Stimulated activated CD8-positive, alpha-beta memory T cell treated with anti-CD3 and anti-CD28 coated beads, Interleukin-7, amount 100 ng/mL, for 4 hours (primary cell): Measurements from ENCODE around the gene RUSC2.
"Not testable (repeated sequence)": the region's sequence is repeated elsewhere in the genome, so short reads cannot be mapped to it uniquely, and the experiment has no call there.

Experiments
- DNase-seq, 2 donors: peaks; one replicate each; pipeline ENCODE4 v3.0.0-alpha.2; 2020; ENCODE audit warnings: low read depth in 2 of 2

The RUSC2 gene

GRCh38 chr9:35490910-35491465 is 1.1 kb downstream of the RUSC2 start:
- DNase-seq: no peak

GRCh38 chr9:35493119-35493518 is 3.2 kb downstream of the RUSC2 start:
- DNase-seq: not testable (repeated sequence)

DNA sequence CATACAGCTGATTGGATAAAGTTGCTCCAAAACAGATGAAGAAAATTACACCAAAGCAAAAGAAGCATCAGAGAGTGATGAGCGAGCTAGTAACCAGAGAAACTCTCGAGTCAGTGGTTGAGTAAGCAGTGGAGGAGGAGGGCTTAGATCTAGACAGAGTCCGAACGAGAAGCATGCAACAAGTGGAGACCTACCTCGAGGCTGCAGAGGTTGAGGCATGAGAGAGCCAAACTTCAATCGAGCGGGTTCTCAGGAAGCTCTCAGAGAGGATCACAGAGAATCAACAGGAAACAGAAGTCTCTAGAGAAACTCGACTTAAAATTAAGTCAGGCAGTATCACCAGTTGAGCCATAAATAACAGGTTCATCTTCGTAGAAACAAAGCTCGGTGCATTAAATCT is 6.1 kb downstream of the RUSC2 start:
- no peak for DNase-seq

- not testable (repeated sequence) for DNase-seq
Measured at GRCh38 chr9:35498245-35498644, 8.3 kb downstream of the RUSC2 start.

- DNase-seq: no peak
Measured at GRCh38 chr9:35499029-35499700, 9.3 kb downstream of the RUSC2 start.

DNA sequence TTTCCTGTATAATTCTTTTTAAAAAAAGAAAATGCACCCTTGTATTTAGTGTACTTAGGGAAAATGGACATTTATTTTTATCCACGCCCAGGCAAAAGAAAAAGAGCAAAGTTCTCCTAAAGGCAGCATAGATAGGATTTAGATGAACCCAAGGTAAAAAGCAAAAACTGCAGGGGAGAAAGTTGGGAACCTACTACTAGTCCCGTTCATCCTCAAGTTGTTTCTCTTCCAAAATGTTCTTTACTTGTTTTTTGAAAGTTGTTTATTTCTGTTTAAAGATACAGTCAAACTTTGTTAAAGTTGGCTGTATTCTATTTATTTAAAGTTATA is 9.8 kb downstream of the RUSC2 start:
- no peak for DNase-seq

GRCh38 chr9:35500130-35500748 is 10.3 kb downstream of the RUSC2 start:
- DNase-seq: no peak

DNA sequence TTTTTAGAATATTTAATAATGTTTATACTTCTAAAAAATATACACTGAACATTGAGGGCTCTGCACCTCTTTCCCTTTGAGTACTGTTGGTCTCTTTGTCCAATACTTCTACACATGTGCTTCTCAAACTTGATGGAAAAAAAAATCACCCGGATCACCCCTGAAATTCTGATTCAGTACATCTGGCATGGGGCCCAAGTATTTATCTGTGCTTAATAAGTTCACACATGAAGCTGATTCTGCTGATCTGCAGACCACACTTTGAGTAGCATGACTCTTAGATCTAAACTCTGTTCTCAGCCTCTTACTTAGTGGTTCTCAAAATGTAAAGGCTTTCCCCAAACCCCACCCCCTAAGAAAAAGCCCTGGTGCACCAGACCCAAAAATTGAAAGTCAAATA is 12.0 kb downstream of the RUSC2 start:
- DNase-seq: no peak

- no peak for DNase-seq
Measured at GRCh38 chr9:35506359-35506758, 16.4 kb downstream of the RUSC2 start.

- DNase-seq: no peak
Measured at GRCh38 chr9:35508069-35508468, 18.2 kb downstream of the RUSC2 start.

DNA sequence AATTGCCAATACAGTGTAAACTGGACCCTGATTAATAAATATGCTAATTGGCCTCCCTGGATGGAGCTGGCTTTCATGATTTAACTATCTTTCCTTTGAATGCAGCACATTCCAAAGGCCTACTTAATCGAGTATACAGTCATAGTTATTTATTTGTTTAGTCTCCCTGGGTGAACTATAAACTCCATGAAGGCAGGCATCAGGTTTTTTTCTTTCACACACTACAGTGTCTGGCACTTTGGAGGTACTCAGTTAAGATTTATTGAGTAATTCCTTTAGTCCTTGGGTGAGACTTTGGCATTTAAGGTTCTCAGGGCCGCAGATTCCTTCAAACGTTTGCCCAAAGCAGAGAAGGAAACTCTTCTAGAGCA is 20.5 kb downstream of the RUSC2 start:
- DNase-seq: no peak

GRCh38 chr9:35510754-35511428 is 21.0 kb downstream of the RUSC2 start:
- DNase-seq: no peak

- no peak for DNase-seq
Measured at GRCh38 chr9:35511453-35511852, 21.5 kb downstream of the RUSC2 start.

- no peak for DNase-seq
Measured at GRCh38 chr9:35515766-35516165, 25.9 kb downstream of the RUSC2 start.

DNA sequence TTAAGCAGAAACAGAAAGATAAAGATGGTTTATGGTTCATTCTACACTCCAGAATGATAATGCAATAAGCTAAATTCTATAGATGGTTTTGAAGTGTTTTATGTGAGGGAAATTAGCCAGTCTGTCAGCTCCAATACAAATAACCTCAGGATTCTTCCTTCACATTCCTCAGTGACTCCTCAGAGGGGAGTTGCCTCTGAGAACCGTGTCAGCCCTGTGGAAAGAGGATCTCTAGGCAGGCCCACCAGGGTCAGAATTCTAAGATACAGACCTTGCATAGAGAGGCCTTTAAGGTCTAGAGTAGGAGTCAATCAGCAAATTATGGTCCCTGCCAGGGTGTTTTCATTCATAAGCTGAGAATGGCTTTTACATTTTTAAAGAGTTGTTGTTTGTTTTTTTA is 26.6 kb downstream of the RUSC2 start:
- no peak for DNase-seq

DNA sequence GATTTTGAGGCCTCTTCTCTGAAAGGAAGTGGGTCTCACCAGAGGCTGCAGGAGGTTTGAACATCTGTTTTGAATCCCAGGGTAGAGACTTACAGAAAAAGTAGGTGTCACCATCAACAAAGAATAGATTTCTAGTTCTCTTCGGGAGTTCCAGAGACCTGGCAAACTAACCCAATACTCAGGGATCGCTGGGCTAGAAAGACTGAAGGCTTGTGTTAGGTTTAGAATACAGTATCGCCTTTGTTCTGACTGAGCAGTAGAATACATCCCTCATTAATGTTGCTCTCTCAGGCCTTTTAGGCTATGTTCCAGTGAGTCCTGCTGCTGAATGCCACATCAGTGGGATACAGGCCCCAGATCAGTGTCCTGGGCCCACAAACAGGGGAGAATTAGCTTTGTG is 27.2 kb downstream of the RUSC2 start:
- no peak for DNase-seq

DNA sequence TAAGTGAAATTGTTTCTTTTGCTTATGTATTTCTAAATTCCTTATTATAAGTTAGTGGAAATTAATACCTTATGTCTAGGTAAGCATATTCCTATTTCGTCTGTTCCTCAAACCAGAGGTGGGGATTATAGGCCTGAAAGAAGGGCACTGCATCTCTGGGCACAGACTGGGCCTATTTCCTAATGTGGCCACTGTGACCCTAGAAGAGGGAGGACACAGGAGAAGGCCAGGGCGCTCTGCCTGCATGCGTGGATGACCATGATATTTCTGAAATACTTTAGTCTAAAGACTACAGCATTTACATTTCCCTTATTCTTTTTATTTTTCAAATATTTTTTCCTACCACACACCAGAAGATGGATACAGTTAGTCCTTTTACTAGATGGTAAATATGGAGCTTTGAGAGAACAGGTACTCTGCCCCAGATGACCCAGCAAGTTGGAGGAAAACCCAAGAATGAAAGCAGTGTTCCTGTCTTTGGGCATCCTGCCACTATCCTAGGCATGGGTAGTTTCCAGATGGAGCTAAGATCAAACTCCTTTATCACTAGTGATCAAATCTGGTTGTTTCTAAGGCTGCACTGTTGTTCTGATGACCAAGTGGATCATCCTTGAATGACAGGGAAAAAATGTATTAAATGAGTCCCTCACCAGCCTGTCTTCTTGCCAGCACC is 27.8 kb downstream of the RUSC2 start:
- no peak for DNase-seq

DNA sequence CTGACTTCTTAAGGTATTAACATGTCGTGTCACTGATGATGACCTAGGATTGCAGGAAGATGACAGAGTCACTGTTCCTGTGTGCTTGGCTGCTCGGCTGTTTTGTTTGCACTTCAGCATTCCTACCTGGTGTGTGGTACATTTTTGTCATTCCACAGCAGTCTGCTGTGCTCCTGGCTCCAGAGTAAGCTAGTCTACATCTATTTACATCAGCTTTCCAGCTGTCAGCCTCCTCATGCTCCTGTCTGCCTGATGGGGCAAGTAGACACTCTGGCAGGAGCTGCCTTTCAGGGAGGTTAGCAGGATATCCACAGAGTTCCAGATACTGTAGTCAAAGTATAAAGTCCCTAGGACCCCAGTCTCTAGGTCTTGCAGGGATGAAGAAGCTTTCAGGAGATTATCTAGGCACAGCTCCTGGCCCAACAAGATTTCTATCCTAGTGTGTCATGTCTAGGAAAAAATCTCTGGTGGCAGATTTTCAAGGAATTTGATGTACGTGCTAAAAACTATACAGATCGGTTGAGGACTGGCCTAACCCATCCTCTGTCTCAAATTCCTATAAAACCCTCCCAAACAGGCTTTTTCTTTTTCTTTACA is 28.4 kb downstream of the RUSC2 start:
- no peak for DNase-seq

DNA sequence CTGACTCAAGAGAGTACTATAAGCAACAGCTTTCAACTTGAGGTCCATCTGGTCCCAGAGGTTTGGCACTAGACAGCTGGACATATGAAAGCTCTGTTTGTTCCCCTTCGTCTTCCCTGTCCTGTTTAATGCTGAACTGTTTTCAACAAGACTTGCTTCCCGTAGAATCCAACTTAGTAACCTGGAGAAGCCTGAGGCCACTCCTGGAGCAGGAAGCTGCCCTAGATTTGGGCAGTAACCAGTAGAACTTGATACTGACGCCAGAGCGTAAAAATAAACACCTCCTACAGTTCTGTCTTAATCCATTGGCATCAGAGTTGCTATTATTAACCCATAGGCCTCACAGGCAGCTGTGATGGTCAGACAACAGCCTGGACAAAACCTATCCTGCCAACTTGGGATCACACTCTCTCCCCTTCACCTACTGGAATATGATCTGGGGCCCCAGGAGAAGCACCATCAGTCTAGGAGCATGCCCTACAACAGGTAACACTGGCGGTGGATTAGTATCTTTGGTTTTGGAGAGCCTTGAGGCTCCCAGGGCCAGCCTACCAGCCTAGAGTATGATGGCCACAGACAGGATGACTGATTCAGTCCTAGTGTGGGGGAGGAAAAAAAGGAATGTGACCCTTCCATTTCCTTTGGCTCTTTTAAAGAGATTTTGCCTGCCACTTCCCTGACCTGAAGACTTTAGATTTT is 29.2 kb downstream of the RUSC2 start:
- no peak for DNase-seq

DNA sequence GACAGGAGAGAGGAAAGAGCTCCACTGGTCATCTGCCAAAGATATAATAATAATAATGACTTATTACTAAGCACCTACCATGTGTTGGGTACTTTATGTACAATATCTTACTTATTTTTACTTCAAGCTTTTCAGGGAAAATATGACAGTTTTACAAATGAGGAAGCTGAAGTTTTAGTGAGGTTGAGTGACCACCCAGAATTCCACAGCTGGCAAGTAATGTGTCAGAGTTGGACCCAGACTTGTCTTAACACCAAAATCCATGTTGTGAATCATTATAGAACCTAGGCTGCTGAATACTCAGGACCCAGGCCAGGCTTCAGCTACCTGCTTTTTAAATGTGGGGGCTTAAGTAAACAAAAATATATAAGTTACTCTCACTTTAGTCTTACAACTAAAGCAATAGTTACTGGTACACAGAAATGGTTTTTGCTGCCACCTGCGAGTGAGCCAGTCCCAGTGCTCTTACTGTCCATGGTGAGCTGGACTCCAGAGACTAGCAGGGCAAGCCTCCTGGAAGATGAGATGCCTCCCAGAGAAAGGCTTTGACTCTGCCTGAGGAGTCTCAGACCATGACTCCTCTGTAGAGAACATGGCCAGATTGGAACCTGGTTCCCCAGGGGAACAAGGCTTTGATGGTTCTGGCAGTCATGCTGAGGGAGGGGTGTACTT is 29.9 kb downstream of the RUSC2 start:
- no peak for DNase-seq

GRCh38 chr9:35520364-35520710 is 30.4 kb downstream of the RUSC2 start:
- DNase-seq: no peak
